ENCODE results near the gene MYH7. TPM values are rescaled to one million over a fixed set of nuclear protein-coding genes. Genes with fewer than 3 reads are reported as not detected.

The MYH7 gene
- total and polyA plus RNA-seq, 2 donors (not counting 1 experiment from before 2014, with no cell fraction given) = not detected

DNA sequence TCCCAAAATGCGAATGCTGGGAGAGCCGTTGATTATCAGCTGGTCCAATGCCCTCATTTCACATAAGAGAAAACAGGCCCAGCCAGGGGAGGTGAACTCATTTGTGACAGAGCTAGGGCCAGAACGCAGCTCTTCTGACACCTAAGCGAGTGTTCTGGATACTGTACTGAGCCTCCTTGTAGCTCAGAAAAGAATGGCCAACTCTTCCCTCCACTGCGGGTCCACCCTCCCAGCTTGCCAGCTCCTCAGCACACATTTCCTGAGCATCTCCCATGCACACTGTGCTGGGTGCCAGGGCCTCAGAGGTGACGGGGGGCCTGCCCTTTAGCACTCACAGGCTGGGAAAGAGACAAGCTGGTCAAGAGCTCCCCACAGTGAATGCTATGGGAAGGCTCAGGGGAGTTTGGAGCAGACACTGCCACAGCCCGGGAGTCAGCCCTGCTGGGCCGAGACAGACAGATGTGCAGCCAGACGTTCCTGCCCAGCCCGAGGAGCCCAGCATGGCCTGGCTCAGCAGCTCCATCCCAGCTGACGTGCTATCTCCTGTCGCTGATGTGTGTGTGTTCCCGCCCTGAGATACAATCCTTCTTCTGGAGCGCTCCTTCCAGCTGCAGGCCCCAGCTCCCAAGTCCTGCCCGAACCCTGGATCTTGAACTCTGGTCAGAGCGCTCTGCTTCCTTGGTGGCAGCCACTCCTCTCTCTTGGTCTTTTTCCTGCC, 55.1 kb downstream of the MYH7 start:
- no peak overlapping the region for H3K27ac ChIP-seq (ENCODE audit: insufficient read depth, low read length)
- no peak for DNase-seq (ENCODE audit: low read depth in 2 of 2)
- H3K4me3 ChIP-seq (replicated peaks in 1 of 4; ENCODE audit: control extremely low read depth in 1 of 4, insufficient read depth in 1 of 4, low read depth in 3 of 4, low read length in 4 of 4) = no peak overlapping the region
- H3K4me1 ChIP-seq (ENCODE audit: control insufficient read depth, extremely low read depth, insufficient read depth, low read length) = no peaks in the 10 kb centered on the region
- TF ChIP-seq, protein P1, sequence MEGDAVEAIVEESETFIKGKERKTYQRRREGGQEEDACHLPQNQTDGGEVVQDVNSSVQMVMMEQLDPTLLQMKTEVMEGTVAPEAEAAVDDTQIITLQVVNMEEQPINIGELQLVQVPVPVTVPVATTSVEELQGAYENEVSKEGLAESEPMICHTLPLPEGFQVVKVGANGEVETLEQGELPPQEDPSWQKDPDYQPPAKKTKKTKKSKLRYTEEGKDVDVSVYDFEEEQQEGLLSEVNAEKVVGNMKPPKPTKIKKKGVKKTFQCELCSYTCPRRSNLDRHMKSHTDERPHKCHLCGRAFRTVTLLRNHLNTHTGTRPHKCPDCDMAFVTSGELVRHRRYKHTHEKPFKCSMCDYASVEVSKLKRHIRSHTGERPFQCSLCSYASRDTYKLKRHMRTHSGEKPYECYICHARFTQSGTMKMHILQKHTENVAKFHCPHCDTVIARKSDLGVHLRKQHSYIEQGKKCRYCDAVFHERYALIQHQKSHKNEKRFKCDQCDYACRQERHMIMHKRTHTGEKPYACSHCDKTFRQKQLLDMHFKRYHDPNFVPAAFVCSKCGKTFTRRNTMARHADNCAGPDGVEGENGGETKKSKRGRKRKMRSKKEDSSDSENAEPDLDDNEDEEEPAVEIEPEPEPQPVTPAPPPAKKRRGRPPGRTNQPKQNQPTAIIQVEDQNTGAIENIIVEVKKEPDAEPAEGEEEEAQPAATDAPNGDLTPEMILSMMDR (conservative IDR thresholded peaks at IDR 0.05 in 1 of 2, IDR thresholded peaks at IDR 0.05 in 1 of 2; ENCODE audit: low read depth in 1 of 2, low read length in 2 of 2) = no peak
- no peak for TF ChIP-seq EZH2 (IDR thresholded peaks at IDR 0.05; ENCODE audit: low read length, missing control alignments)
- H3K27me3 ChIP-seq (ENCODE audit: control insufficient read depth, insufficient read depth, low read length) = no peaks in the 10 kb centered on the region
- no peaks in the 10 kb centered on the region for H3K9me3 ChIP-seq (ENCODE audit: control insufficient read depth, insufficient read depth, low read depth, low read length)
- H3K36me3 ChIP-seq (ENCODE audit: control insufficient read depth, insufficient read depth, low read length) = no peaks in the 10 kb centered on the region
- H2AFZ ChIP-seq (ENCODE audit: low read length) = no peak overlapping the region
- no peak overlapping the region for H3K9ac ChIP-seq (ENCODE audit: insufficient read depth, low read length)
- no peaks in the 10 kb centered on the region for H3K79me2 ChIP-seq (ENCODE audit: control insufficient read depth, insufficient read depth, low read length)
- H4K20me1 ChIP-seq (ENCODE audit: control insufficient read depth, extremely low read depth, insufficient read depth, low read length) = no peaks in the 10 kb centered on the region
- no peak overlapping the region for H3K4me2 ChIP-seq (ENCODE audit: extremely low read depth, insufficient read depth, low read length)

DNA sequence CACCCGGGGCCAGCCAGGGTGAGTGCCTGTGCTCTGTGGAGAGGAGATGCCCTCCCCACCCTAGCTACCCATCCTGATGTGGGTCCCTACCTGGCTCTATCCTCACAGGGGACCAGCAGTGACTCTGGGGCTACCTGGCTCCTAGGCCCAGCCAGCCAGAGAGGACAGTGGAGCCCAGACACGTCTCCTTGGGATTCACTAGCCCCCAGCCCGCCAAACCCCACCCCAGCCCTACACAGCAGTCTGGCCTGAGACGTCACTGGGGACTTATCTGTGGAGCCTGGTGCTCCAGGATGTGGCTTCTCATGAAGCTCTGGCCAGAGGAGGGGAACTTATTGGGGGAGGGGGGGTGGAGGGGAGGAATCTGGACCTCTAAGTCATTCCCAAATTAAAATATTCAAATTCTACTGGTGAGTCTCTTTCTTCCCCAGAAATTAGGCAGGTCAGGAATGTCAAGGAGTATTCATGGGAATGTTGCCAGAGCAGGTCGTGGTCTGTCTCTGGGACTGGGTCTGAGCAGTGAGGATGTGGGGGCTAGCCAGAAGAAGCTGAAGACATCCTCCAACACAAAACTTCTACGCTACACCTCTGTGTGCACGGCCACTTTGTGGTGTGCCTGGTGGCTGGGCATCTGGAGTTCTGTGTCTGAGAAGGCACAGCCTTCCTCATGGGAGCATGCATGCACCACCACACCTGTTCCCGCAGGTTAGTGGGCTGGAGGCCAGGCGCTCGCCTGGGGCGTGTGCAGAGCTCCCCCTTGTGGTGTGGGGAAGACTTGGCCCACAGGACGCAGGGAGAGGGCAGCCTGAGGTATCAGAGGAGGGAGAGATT, 55.9 kb downstream of the MYH7 start:
- H3K27ac ChIP-seq (ENCODE audit: insufficient read depth, low read length) = no peak overlapping the region
- no peak overlapping the region for H3K4me2 ChIP-seq (ENCODE audit: extremely low read depth, insufficient read depth, low read length)
- H3K4me3 ChIP-seq (replicated peaks in 1 of 4; ENCODE audit: control extremely low read depth in 1 of 4, insufficient read depth in 1 of 4, low read depth in 3 of 4, low read length in 4 of 4) = no peak overlapping the region
- H2AFZ ChIP-seq (ENCODE audit: low read length) = no peak overlapping the region
- no peak for TF ChIP-seq EZH2 (IDR thresholded peaks at IDR 0.05; ENCODE audit: low read length, missing control alignments)
- TF ChIP-seq, protein P1 (conservative IDR thresholded peaks at IDR 0.05 in 1 of 2, IDR thresholded peaks at IDR 0.05 in 1 of 2; ENCODE audit: low read depth in 1 of 2, low read length in 2 of 2) = peak; percentile 93 to 94
- peak; percentile 10 to 42 for DNase-seq (ENCODE audit: low read depth in 2 of 2)
- no peaks in the 10 kb centered on the region for H3K27me3 ChIP-seq (ENCODE audit: control insufficient read depth, insufficient read depth, low read length)
- H3K9ac ChIP-seq (ENCODE audit: insufficient read depth, low read length) = no peak overlapping the region
- no peaks in the 10 kb centered on the region for H3K36me3 ChIP-seq (ENCODE audit: control insufficient read depth, insufficient read depth, low read length)
- H3K4me1 ChIP-seq (ENCODE audit: control insufficient read depth, extremely low read depth, insufficient read depth, low read length) = no peaks in the 10 kb centered on the region
- no peaks in the 10 kb centered on the region for H3K9me3 ChIP-seq (ENCODE audit: control insufficient read depth, insufficient read depth, low read depth, low read length)
- H4K20me1 ChIP-seq (ENCODE audit: control insufficient read depth, extremely low read depth, insufficient read depth, low read length) = no peaks in the 10 kb centered on the region
- H3K79me2 ChIP-seq (ENCODE audit: control insufficient read depth, insufficient read depth, low read length) = no peaks in the 10 kb centered on the region

DNA sequence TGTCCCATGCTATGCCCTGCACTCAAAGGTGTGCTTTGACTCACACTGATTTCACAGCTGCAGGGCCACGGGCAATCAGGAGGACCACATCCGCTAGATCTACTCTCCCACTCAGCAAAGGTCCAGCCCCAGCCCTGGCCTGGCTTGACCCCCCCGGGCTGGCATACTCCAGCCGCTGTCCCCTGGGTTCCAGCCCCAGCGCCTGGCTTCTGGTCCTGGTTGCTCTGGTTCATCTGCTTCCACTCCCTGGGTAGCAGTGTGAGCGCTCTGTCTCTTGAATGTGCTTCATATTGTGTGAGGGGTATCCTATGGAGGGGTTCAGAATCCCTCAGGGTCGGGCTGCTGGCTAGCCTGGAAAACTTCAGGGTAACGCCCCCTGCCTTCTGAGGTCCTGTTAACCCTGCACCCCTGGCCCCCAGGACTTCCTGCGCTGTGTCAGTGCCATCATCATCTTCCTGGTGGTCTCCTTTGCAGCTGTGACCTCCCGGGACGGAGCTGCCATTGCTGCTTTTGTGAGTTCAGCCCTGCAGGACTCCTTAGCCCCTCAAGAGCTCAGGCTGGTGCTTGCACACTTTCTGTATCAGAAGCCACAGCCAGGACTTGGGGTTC, 56.7 kb downstream of the MYH7 start:
- H2AFZ ChIP-seq (ENCODE audit: low read length) = no peak overlapping the region
- TF ChIP-seq, protein P1 (conservative IDR thresholded peaks at IDR 0.05 in 1 of 2, IDR thresholded peaks at IDR 0.05 in 1 of 2; ENCODE audit: low read depth in 1 of 2, low read length in 2 of 2) = no peak
- TF ChIP-seq EZH2 (IDR thresholded peaks at IDR 0.05; ENCODE audit: low read length, missing control alignments) = no peak

More for the DNA sequence above, 56.7 kb downstream of the MYH7 start:
- H3K27me3 ChIP-seq (ENCODE audit: control insufficient read depth, insufficient read depth, low read length) = no peaks in the 10 kb centered on the region
- DNase-seq (ENCODE audit: low read depth in 2 of 2) = no peak
- no peak overlapping the region for H3K27ac ChIP-seq (ENCODE audit: insufficient read depth, low read length)
- H4K20me1 ChIP-seq (ENCODE audit: control insufficient read depth, extremely low read depth, insufficient read depth, low read length) = no peaks in the 10 kb centered on the region
- no peaks in the 10 kb centered on the region for H3K36me3 ChIP-seq (ENCODE audit: control insufficient read depth, insufficient read depth, low read length)
- no peaks in the 10 kb centered on the region for H3K4me1 ChIP-seq (ENCODE audit: control insufficient read depth, extremely low read depth, insufficient read depth, low read length)
- no peak overlapping the region for H3K4me3 ChIP-seq (replicated peaks in 1 of 4; ENCODE audit: control extremely low read depth in 1 of 4, insufficient read depth in 1 of 4, low read depth in 3 of 4, low read length in 4 of 4)
- H3K79me2 ChIP-seq (ENCODE audit: control insufficient read depth, insufficient read depth, low read length) = no peaks in the 10 kb centered on the region
- H3K9ac ChIP-seq (ENCODE audit: insufficient read depth, low read length) = no peak overlapping the region
- H3K9me3 ChIP-seq (ENCODE audit: control insufficient read depth, insufficient read depth, low read depth, low read length) = no peaks in the 10 kb centered on the region
- H3K4me2 ChIP-seq (ENCODE audit: extremely low read depth, insufficient read depth, low read length) = no peak overlapping the region
